GM21825 (cell line): Measurements from ENCODE around the gene HOXD11.
A peak's percentile ranks its signal among the peaks of the same experiment; 100 is the strongest.

Experiments
- ATAC-seq: cut with Tn5 transposase; IDR thresholded peaks from one replicate; pipeline ENCODE4 v1.9.1; 2021; ENCODE audit warnings: mild to moderate bottlenecking, moderate library complexity; ENCODE audit not compliant: unreplicated experiment

The HOXD11 gene

GRCh38 chr2:176130957-176131847 is 24.1 kb downstream of the HOXD11 start:
- ATAC-seq = no peak

DNA sequence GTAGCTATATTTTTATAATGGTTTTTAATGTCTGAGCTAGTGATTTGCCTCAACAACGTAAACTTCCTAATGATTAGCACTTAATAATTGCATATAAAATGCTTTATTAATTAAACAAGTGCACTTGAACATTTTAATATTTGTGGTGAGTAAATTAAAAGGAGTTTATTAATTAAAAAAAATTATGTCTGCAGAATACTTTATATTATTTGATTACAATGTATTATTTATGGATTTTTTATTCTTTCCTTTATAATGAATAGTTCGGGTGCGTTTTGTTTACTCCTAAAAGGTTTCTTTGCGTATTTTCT is 24.7 kb downstream of the HOXD11 start:
- ATAC-seq = no peak

DNA sequence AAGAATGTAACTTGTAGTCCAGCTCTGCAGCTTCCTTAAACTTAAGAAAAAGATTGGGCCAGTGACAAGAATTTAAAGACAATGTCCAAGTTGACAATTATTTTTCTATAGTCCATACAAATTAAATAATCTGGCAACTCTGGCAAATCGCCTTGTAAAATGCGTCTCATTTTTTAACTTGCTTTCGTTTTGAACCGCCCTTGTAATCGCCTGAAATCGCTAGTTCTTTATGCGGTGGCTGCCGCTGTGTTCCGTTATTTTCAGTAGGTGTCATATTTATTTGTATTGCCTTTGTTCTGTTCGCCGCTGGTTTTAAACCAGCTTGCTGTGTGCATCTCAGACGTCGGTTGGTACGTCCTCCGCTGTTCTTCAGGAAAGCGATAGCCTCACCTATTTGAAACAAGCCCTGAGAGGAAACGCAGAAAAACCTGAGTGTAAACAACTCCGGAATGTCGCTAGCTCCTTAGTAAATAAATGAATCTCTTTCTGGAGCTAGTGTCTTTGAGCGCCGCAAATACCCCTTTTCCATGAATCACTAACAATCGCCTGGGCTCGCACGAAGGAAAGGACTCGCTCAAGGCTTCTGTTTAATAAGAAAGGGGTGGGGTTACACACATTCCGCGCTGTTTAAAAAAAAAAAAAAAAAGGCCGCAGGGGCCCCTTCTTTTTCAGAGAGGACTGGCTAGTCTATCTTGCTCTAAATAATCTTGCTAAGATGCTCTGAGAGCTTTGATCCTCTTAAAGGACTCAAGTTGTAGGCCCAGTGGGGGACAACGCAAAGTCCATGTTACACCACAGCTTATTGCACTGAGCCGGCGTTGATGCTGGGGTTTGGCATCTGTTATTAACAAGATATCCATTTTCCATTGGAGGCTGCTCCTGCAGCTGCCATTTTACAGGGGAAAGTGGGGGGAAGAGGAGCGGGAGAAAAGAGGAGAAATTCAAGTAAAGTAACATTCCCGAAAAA is 25.4 kb downstream of the HOXD11 start:
- no peak for ATAC-seq

DNA sequence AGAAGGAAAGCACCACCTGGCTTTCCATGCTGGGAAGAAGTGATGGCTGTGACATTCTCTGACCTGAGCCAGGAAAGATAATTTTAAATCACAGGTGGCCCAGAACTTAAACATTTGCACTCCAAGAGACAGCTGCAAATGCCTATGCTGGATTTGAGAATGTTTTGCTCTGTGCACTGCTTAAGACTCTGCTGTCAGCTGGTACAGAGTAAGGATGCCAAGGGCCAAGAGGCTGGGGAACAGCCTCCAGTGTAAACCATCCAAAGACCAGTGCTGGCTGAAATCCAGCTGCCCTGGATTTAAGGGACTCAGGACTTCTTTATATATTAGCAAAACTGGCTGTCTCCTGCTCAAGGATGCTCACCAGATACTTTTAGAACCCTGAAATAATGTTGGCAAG is 26.3 kb downstream of the HOXD11 start:
- no peak for ATAC-seq

DNA sequence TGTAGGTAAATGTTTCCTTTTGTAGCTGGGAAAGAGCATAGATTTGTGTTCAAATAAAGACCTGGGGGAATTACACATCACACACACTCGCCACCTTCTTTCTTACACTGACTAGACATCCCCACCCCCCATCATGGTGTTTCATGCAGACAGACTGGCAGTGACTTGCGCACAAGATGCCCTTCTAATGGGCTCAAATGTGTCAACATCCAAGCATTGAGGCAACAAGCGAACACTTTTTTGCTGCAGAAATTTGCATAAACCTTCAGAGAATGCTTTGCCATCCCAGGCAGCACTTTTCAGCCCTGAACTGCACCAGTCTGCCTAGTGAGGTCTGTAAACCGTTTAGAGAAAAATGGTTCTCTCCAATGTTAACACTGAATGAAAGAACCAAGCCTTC is 27.0 kb downstream of the HOXD11 start:
- ATAC-seq = no peak

DNA sequence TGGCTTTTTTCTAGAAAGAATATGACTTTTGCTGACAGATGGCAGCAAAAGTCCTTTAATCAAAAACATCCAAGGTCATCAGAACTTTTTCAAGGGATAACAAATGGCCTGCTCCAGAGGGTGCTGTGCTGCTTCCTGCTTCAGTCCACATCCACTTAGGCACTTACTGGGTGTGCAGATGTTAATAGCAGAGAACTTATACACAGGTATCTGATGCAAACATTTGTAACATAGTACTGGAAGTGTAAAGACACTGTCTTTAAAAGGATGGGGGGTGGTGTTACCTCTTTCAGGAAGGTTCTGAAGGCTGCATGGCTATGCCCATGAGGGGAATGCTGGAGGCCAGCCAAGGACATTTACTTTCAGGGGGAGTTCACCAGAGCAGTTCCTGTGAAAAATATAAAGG is 28.0 kb downstream of the HOXD11 start:
- no peak for ATAC-seq

GRCh38 chr2:176136374-176137251 is 29.5 kb downstream of the HOXD11 start:
- ATAC-seq = no peak

GRCh38 chr2:176137252-176137580 is 30.1 kb downstream of the HOXD11 start:
- no peak for ATAC-seq

DNA sequence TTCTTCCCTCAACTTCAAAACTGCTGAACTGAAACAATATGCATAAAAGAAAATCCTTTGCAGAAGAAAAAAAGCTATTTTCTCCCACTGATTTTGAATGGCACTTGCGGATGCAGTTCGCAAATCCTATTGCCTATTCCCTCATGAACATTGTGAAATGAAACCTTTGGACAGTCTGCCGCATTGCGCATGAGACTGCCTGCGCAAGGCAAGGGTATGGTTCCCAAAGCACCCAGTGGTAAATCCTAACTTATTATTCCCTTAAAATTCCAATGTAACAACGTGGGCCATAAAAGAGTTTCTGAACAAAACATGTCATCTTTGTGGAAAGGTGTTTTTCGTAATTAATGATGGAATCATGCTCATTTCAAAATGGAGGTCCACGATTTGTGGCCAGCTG is 30.8 kb downstream of the HOXD11 start:
- ATAC-seq = no peak

GRCh38 chr2:176138526-176138922 is 31.4 kb downstream of the HOXD11 start:
- ATAC-seq = no peak

- ATAC-seq = no peak
Observed at GRCh38 chr2:176138923-176139660, 32.0 kb downstream of the HOXD11 start.

- ATAC-seq = no peak
Observed at GRCh38 chr2:176139661-176140512, 32.8 kb downstream of the HOXD11 start.

- ATAC-seq = peak; percentile 93
Observed at GRCh38 chr2:176140513-176141317, 33.6 kb downstream of the HOXD11 start.

DNA sequence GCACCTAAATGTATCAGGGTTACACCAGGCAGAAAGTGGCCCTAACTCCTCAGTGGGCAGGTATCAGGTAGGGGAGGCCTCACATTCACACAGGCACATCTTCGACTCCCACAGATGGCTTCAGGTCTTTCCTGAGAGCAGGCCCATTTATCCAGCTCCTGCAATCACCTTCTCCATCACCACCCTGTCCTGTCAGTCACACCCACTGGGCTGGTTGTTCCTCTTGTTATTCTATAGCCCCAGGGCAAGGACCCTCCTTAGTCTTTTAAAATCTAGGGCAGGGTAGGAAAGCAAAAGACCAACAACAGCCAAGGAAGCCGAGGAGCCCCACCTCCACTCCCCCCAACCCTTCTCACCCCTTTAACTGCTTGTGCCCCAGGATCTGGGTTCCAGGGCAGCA is 35.2 kb downstream of the HOXD11 start:
- ATAC-seq = no peak

GRCh38 chr2:176145085-176145969 is 38.2 kb downstream of the HOXD11 start:
- ATAC-seq = no peak

DNA sequence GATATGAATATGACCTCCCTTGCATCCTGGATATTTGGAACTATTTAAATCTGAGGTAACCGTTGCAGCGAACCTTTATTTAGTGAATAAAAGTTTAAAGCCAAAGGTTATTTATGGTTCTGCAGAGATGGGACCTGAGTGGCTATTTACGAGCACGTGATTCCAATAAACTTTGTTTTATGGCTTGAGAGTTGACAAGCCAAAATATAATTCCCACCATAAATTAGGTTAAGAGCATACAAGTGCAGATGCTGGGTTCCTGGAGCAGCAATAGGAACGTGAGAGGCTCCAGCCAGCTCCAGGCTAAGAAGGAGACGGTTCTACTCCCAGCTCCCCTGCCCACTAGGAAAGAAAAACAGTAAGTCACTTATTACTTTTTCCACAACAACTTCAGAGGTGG is 39.0 kb downstream of the HOXD11 start:
- ATAC-seq = no peak

DNA sequence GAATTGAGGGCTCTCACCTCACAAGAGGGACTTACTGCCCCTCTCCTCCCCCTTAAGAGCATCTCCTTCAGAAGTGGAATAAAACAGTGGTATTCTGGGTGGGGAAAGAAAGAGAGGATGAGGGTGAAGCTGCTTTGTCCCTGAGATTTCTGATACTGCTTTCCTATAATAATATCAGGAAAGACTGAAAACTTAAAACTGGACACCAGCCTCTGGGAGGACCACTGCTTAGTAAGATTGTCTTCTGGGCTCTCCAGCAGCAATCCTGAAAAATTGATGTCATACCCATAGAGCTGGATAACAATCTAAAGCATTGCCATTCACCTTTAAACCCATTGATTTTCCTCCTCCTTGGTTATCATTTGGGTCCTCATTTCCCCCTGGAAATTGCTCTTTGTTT is 39.6 kb downstream of the HOXD11 start:
- no peak for ATAC-seq
